ENCODE measurements around the gene CATSPER3.

GRCh38 chr5:135012951-135013391 lies 45.3 kb downstream of the CATSPER3 start:
- TF ChIP-seq CTCF (IDR thresholded peaks at IDR 0.05 in 4 of 5, conservative IDR thresholded peaks at IDR 0.05 in 1 of 5) = no peak
- no peak for TF ChIP-seq POLR2A (IDR thresholded peaks at IDR 0.05)

All from gastrocnemius medialis (tissue), 4 donors.